ENCODE measurements around the gene HLA-DMA.

Gene HLA-DMA

GRCh38 chr6:32952817-32953739 lies at the start of gene HLA-DMA:
Gene HLA-DMA, minus strand, starts transcription at chr6:32953097. Its CDS starts 61 bp downstream, at chr6:32953036.
- DNase-seq (ENCODE audit: low spot score): peak; percentile 90

- no peak for DNase-seq (ENCODE audit: low spot score)
These were observed 48.8 kb upstream of the HLA-DMA start for GRCh38 chr6:33001685-33002084.

- no peak for DNase-seq (ENCODE audit: low spot score)
These were observed 47.2 kb upstream of the HLA-DMA start for GRCh38 chr6:33000055-33000454.

- DNase-seq (ENCODE audit: low spot score): no peak
These were observed 42.6 kb upstream of the HLA-DMA start for GRCh38 chr6:32995448-32995847.

GRCh38 chr6:32993363-32993973 lies 40.6 kb upstream of the HLA-DMA start:
- DNase-seq (ENCODE audit: low spot score): no peak

GRCh38 chr6:32991972-32992371 lies 39.1 kb upstream of the HLA-DMA start:
- no peak for DNase-seq (ENCODE audit: low spot score)

- no peak for DNase-seq (ENCODE audit: low spot score)
These were observed 36.5 kb upstream of the HLA-DMA start for GRCh38 chr6:32989368-32989767.

- peak; percentile 64 for DNase-seq (ENCODE audit: low spot score)
These were observed 31.9 kb upstream of the HLA-DMA start for GRCh38 chr6:32984622-32985389.

- no peak for DNase-seq (ENCODE audit: low spot score)
These were observed 31.2 kb upstream of the HLA-DMA start for GRCh38 chr6:32983964-32984621.

GRCh38 chr6:32983493-32983848 lies 30.6 kb upstream of the HLA-DMA start:
- no peak for DNase-seq (ENCODE audit: low spot score)

- DNase-seq (ENCODE audit: low spot score): no peak
These were observed 30.0 kb upstream of the HLA-DMA start for GRCh38 chr6:32982702-32983492.

- DNase-seq (ENCODE audit: low spot score): no peak
These were observed 29.3 kb upstream of the HLA-DMA start for GRCh38 chr6:32982084-32982701.

GRCh38 chr6:32980488-32981038 lies 27.7 kb upstream of the HLA-DMA start:
- no peak for DNase-seq (ENCODE audit: low spot score)

- DNase-seq (ENCODE audit: low spot score): no peak
These were observed 27.0 kb upstream of the HLA-DMA start for GRCh38 chr6:32979720-32980487.

- no peak for DNase-seq (ENCODE audit: low spot score)
These were observed 25.0 kb upstream of the HLA-DMA start for GRCh38 chr6:32977953-32978324.

- DNase-seq (ENCODE audit: low spot score): no peak
These were observed 24.5 kb upstream of the HLA-DMA start for GRCh38 chr6:32977272-32977952.

GRCh38 chr6:32976334-32977069 lies 23.6 kb upstream of the HLA-DMA start:
- DNase-seq (ENCODE audit: low spot score): no peak

GRCh38 chr6:32975886-32976285 lies 23.0 kb upstream of the HLA-DMA start:
- no peak for DNase-seq (ENCODE audit: low spot score)

All from AG08396 (cell line).